Left lobe of liver (tissue), 2 donors: ENCODE results near the gene PRR23E. TPM values are rescaled to one million over a fixed set of nuclear protein-coding genes. Genes with fewer than 3 reads are reported as not detected.

ENCODE experiments used
- ATAC-seq: fragments of 200-7000 bp; cut with Tn5 transposase; one replicate; pipeline ENCODE4 v1.9.1; 2020; ENCODE audit warnings: mild to moderate bottlenecking, moderate library complexity
- DNase-seq: peaks from one replicate; pipeline ENCODE4 v3.0.0-alpha.2; 2020; ENCODE audit warnings: low spot score
- total RNA-seq: library from RNA; stranded (reverse); gene quantifications from one replicate; pipeline ENCODE4 v1.2.1, GENCODE V29; 2021
- donor health status: DM: no; HTN: no; CAD: no; lungs with moderate emphysema.
- donor health status: DM: no; HTN: yes; CAD: no.

The PRR23E gene
- total RNA-seq, 1 donor from 2014 or later, result not detected

GRCh38 chr3:127183931-127184869 lies 8.7 kb upstream of the PRR23E start:
- DNase-seq, result peak; percentile 21

GRCh38 chr3:127184870-127185216 lies 8.1 kb upstream of the PRR23E start:
- DNase-seq (peak; percentile 33), ATAC-seq (no peak)

More at GRCh38 chr3:127183931-127184869, 8.7 kb upstream of the PRR23E start:
- no peak for ATAC-seq

GRCh38 chr3:127185268-127185667 lies 7.7 kb upstream of the PRR23E start:
- DNase-seq (no peak), ATAC-seq (no peak)

- DNase-seq (peak; percentile 16), ATAC-seq (no peak)
These were observed 6.8 kb upstream of the PRR23E start for GRCh38 chr3:127185962-127186674.

GRCh38 chr3:127187316-127187715 lies 5.6 kb upstream of the PRR23E start:
- no peak for DNase-seq
- ATAC-seq, result no peak

- ATAC-seq (no peak), DNase-seq (peak; percentile 24)
These were observed 410 bp downstream of the PRR23E start for GRCh38 chr3:127193341-127193740.

GRCh38 chr3:127193775-127194174 lies 844 bp downstream of the PRR23E start:
- ATAC-seq (no peak), DNase-seq (no peak)

- no peak for ATAC-seq
- peak; percentile 27 for DNase-seq
These were observed 1.8 kb downstream of the PRR23E start for GRCh38 chr3:127194601-127195187.

- DNase-seq, result peak; percentile 15
These were observed 2.5 kb downstream of the PRR23E start for GRCh38 chr3:127195417-127195816.

GRCh38 chr3:127196002-127196401 lies 3.1 kb downstream of the PRR23E start:
- DNase-seq (no peak), ATAC-seq (no peak)

More at GRCh38 chr3:127195417-127195816, 2.5 kb downstream of the PRR23E start:
- no peak for ATAC-seq

- DNase-seq (peak; percentile 43), ATAC-seq (no peak)
These were observed 3.8 kb downstream of the PRR23E start for GRCh38 chr3:127196466-127197299.

- ATAC-seq (no peak), DNase-seq (peak; percentile 16)
These were observed 4.6 kb downstream of the PRR23E start for GRCh38 chr3:127197300-127198189.

- DNase-seq (no peak), ATAC-seq (no peak)
These were observed 7.3 kb downstream of the PRR23E start for GRCh38 chr3:127200086-127200691.

GRCh38 chr3:127203024-127203423 lies 10.1 kb downstream of the PRR23E start:
- no peak for ATAC-seq
- no peak for DNase-seq

- no peak for ATAC-seq
These were observed 12.1 kb downstream of the PRR23E start for GRCh38 chr3:127204841-127205582.

GRCh38 chr3:127206154-127206553 lies 13.2 kb downstream of the PRR23E start:
- ATAC-seq (peak; percentile 36), DNase-seq (peak; percentile 35)

More at GRCh38 chr3:127204841-127205582, 12.1 kb downstream of the PRR23E start:
- no peak for DNase-seq

- ATAC-seq, result no peak
- DNase-seq, result peak; percentile 41
These were observed 13.9 kb downstream of the PRR23E start for GRCh38 chr3:127206611-127207516.
